B cell (primary cell): ENCODE data around the gene ZCCHC13. TPM values are rescaled to one million over a fixed set of nuclear protein-coding genes. Genes with fewer than 3 reads are reported as not detected.

ENCODE experiments used
- ATAC-seq: fragments of 200-7000 bp; cut with Tn5 transposase; one replicate; pipeline ENCODE4 v1.10.0; 2021; ENCODE audit warnings: low read depth, mild to moderate bottlenecking, moderate number of reproducible peaks, moderate library complexity
- CTCF ChIA-PET: fragments of 350-600 bp; sonication (Branson Sonifier 250); formaldehyde crosslinking; loops from one replicate; lab custom pipeline; 2021; ENCODE audit warnings: antibody characterized with exemption, inconsistent platforms; lab: Charles Lee
- POLR2A ChIA-PET: fragments of 350-600 bp; sonication (Branson Sonifier 250); formaldehyde crosslinking; loops from one replicate; lab custom pipeline; 2021; ENCODE audit warnings: antibody characterized with exemption; lab: Charles Lee
- DNase-seq: peaks from one replicate; pipeline ENCODE4 v3.0.0; 2013
- H2AFZ ChIP-seq: 2 replicates; pipeline ENCODE4 v1.6.1; 2012; ENCODE audit warnings: mild to moderate bottlenecking, low read depth, low read length; ENCODE audit not compliant: insufficient read depth, poor library complexity, severe bottlenecking
- H3K27ac ChIP-seq, 2 donors: 1 replicate in 1 of 2; 2 replicates in 1 of 2; pipeline ENCODE4 v1.5.1; 2012 to 2013; ENCODE audit warnings: low read length in 2 of 2, mild to moderate bottlenecking in 2 of 2, moderate library complexity in 1 of 2
- H3K27me3 ChIP-seq, 4 experiments: fragments of 200-600 bp in 1 of 4; sonication (generic) in 1 of 4; replicated peaks in 1 of 4; 1 replicate in 2 of 4; 2 replicates in 2 of 4; pipeline versions ENCODE4 v1.6.1 to v1.7.0; 2013 to 2016; ENCODE audit warnings: low read length in 3 of 4, mild to moderate bottlenecking in 2 of 4, mixed read lengths in 1 of 4, moderate library complexity in 1 of 4; ENCODE audit not compliant: insufficient read depth in 4 of 4, control insufficient read depth in 3 of 4; ENCODE audit errors: control extremely low read depth in 1 of 4
- H3K36me3 ChIP-seq, 2 experiments: replicated peaks in 1 of 2; 1 replicate in 1 of 2; 2 replicates in 1 of 2; pipeline versions ENCODE4 v1.6.1 to v1.7.1; 2013; ENCODE audit warnings: low read length in 1 of 2; ENCODE audit not compliant: insufficient read depth in 2 of 2, control insufficient read depth in 1 of 2; ENCODE audit errors: control extremely low read depth in 1 of 2, extremely low read depth in 1 of 2
- H3K4me1 ChIP-seq, 2 donors: fragments of 200-600 bp in 1 of 2; sonication (generic) in 1 of 2; 1 replicate in 1 of 2; 2 replicates in 1 of 2; pipeline versions ENCODE4 v1.5.1 to v1.6.1; 2013 to 2017; ENCODE audit warnings: low read length in 2 of 2; ENCODE audit not compliant: control insufficient read depth in 2 of 2, insufficient read depth in 2 of 2
- H3K4me2 ChIP-seq: replicated peaks from 2 replicates; pipeline ENCODE3; 2012; ENCODE audit warnings: mild to moderate bottlenecking, low read depth, low read length; ENCODE audit not compliant: poor library complexity, severe bottlenecking
- H3K4me3 ChIP-seq, 5 experiments: fragments of 200-600 bp in 1 of 5; sonication (generic) in 1 of 5; 1 replicate in 3 of 5; 2 replicates in 2 of 5; pipeline versions ENCODE4 v1.5.1 to v1.7.0; 2011 to 2016; ENCODE audit warnings: low read length in 4 of 5, mild to moderate bottlenecking in 4 of 5, low read depth in 2 of 5, control low read depth in 1 of 5, moderate library complexity in 1 of 5; ENCODE audit not compliant: insufficient read depth in 1 of 5; ENCODE audit errors: control extremely low read depth in 1 of 5, extremely low read depth in 1 of 5
- H3K79me2 ChIP-seq: fragments of 200-600 bp; sonication (generic); one replicate; pipeline ENCODE4 v1.6.0; 2016; ENCODE audit warnings: low read length; ENCODE audit not compliant: control insufficient read depth, insufficient read depth
- H3K9ac ChIP-seq: fragments of 200-600 bp; sonication (generic); 2 replicates; pipeline ENCODE4 v1.6.1; 2017; ENCODE audit warnings: mild to moderate bottlenecking, low read length, moderate library complexity
- H3K9me3 ChIP-seq, 3 donors: one replicate each; pipeline versions ENCODE4 v1.6.1 to v1.7.1; 2013; ENCODE audit warnings: low read length in 2 of 3; ENCODE audit not compliant: control insufficient read depth in 2 of 3, insufficient read depth in 1 of 3; ENCODE audit errors: control extremely low read depth in 1 of 3
- H4K20me1 ChIP-seq: 2 replicates; pipeline ENCODE4 v1.6.0; 2012; ENCODE audit warnings: mild to moderate bottlenecking, low read length; ENCODE audit not compliant: insufficient read depth, control insufficient read depth, poor library complexity, severe bottlenecking
- H3K27ac Mint-ChIP-seq: one replicate; pipeline ENCODE4 v1.8.0; 2021; ENCODE audit warnings: mixed read lengths
- H3K27me3 Mint-ChIP-seq: one replicate; pipeline ENCODE4 v1.8.0; 2021; ENCODE audit warnings: mixed read lengths
- H3K4me1 Mint-ChIP-seq: one replicate; pipeline ENCODE4 v1.8.0; 2021; ENCODE audit warnings: mixed read lengths
- H3K4me3 Mint-ChIP-seq: one replicate; pipeline ENCODE4 v1.8.0; 2021; ENCODE audit warnings: mixed read lengths
- H3K9me3 Mint-ChIP-seq: one replicate; pipeline ENCODE4 v1.8.0; 2022; ENCODE audit warnings: mixed read lengths; ENCODE audit not compliant: insufficient read depth
- CTCF ChIP-seq: fragments of 200-600 bp; IDR thresholded peaks from one replicate; pipeline ENCODE4 v1.8.0; 2022; ENCODE audit warnings: antibody characterized with exemption, mild to moderate bottlenecking
- EZH2 ChIP-seq: IDR thresholded peaks from 2 replicates; pipeline ENCODE4 v1.6.1; 2012; ENCODE audit warnings: borderline replicate concordance, low read depth, mild to moderate bottlenecking, moderate library complexity, low read length; ENCODE audit not compliant: insufficient read depth, poor library complexity, severe bottlenecking
- WGBS: methylation state at CpG from one replicate; pipeline ENCODE4 v1.1.5; 2013; ENCODE audit warnings: missing lambda C conversion rate; ENCODE audit not compliant: insufficient coverage; 5-methylcytosine and 5-hydroxymethylcytosine counted together
- intact Hi-C: fragments of 100-400 bp; cut with micrococcal nuclease; formaldehyde crosslinking; loops from one replicate; pipeline ENCODE4 v1.10.0; 2022
- polyA plus RNA-seq: library from polyadenylated mRNA; depleted of rRNA; stranded (reverse); fragments of >200 nt; gene quantifications from 2 replicates; pipeline ENCODE4 v1.2.3, GENCODE V29; 2012
- total RNA-seq, 2 donors: library from RNA; stranded (reverse); fragments of 120-200 nt in 1 of 2; gene quantifications; 1 replicate in 1 of 2; 2 replicates in 1 of 2; pipeline versions ENCODE4 v1.2.3 to v1.2.4, GENCODE V29; 2013 to 2022

ZCCHC13 gene
- total and polyA plus RNA-seq, 2 donors (not counting 1 experiment from before 2014, with no cell fraction given): not detected

GRCh38 chrX:74284391-74284952, 19.5 kb upstream of the ZCCHC13 start:
- no peak for TF ChIP-seq CTCF
- no peak for TF ChIP-seq EZH2
- intact Hi-C loops: no loop called here
- no peak overlapping the region for H3K27ac Mint-ChIP-seq
- POLR2A ChIA-PET: no interaction called here
- H3K27ac ChIP-seq: no peak overlapping the region
- no peak overlapping the region for H2AFZ ChIP-seq
- H3K27me3 ChIP-seq: no peaks in the 10 kb centered on the region
- no peaks in the 10 kb centered on the region for H3K9me3 ChIP-seq
- ATAC-seq (no peak), DNase-seq (no peak)
- H3K27me3 Mint-ChIP-seq: no peaks in the 10 kb centered on the region
- no peaks in the 10 kb centered on the region for H3K9me3 Mint-ChIP-seq
- H4K20me1 ChIP-seq: peaks cover 13% of the 10 kb centered on the region
- no CpG with 5 or more reads among the region's 1 CpG for WGBS
- H3K4me3 ChIP-seq: no peak overlapping the region
- no peak overlapping the region for H3K9ac ChIP-seq
- H3K4me1 ChIP-seq: peaks cover 0 to 5% of the 10 kb centered on the region in 2 donors
- CTCF ChIA-PET: no interaction called here
- peaks cover 37% of the 10 kb centered on the region for H3K79me2 ChIP-seq
- H3K36me3 ChIP-seq: peaks cover 3 to 20% of the 10 kb centered on the region in 2 experiments
- H3K4me1 Mint-ChIP-seq: peaks cover 29% of the 10 kb centered on the region
- no peak overlapping the region for H3K4me2 ChIP-seq
- H3K4me3 Mint-ChIP-seq: no peak overlapping the region

DNA sequence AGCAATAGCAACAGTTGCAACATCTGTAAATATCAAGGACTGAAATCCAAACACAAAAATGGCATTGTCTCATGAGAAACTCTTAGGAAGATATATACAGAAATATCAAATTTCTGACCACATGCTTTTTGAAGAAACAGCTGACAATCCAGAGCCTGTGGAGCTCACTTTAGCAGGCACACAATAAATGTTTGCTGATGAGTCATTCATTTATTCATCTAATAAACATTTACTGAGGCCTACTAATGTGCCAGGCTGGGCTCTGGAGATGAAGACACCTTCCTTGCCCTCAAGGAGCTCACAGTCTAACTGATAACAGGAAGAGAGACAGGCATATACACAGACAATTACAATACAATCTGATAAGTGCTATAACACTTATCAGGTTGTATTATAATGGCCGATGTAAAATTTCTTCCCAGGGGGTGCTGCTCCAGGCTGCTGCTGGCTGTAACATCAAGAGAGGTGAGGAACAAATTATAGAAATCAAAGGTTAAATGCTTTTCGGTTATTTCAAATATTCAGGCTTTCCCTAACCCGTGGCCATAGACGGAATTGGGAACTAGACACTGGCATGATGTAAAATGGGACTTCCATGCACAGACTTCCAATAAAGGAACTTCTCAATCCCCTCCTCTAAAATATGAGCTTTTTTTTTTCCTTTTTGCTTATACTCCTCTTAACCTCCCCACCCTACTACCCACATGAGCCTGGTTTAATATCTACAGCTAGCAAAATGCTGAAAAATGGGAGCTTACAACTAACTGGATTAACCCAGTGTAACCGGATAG, 16.8 kb upstream of the ZCCHC13 start:
- Histone ChIP-seq H3K4me1 (peaks cover 5 to 6% of the 10 kb centered on the region in 2 donors), H3K36me3 (peaks cover 1 to 16% of the 10 kb centered on the region in 2 experiments), H3K9ac (no peak overlapping the region), H3K4me2 (no peak overlapping the region), H2AFZ (no peak overlapping the region), H3K27ac (no peak overlapping the region), H3K27me3 (no peaks in the 10 kb centered on the region), H3K9me3 (no peaks in the 10 kb centered on the region), H4K20me1 (peaks cover 13% of the 10 kb centered on the region), H3K79me2 (peaks cover 62% of the 10 kb centered on the region), H3K4me3 (no peak overlapping the region)
- no peaks in the 10 kb centered on the region for H3K9me3 Mint-ChIP-seq
- TF ChIP-seq CTCF: no peak
- intact Hi-C loops: no loop called here
- no peaks in the 10 kb centered on the region for H3K27me3 Mint-ChIP-seq
- ATAC-seq (no peak), DNase-seq (no peak)
- H3K27ac Mint-ChIP-seq: no peak overlapping the region
- CTCF ChIA-PET: no interaction called here
- POLR2A ChIA-PET: no interaction called here
- no peak overlapping the region for H3K4me3 Mint-ChIP-seq
- WGBS: no CpG with 5 or more reads among the region's 5 CpGs
- H3K4me1 Mint-ChIP-seq: peaks cover 25% of the 10 kb centered on the region
